Transverse colon (tissue), 3 donors: ENCODE data around the gene ZNF862.

ENCODE experiments used
- CTCF ChIP-seq, 5 experiments: fragments of 200-600 bp in 3 of 5; fragments of 450-650 bp in 2 of 5; sonication (generic) in 3 of 5; IDR thresholded peaks; 1 replicate in 2 of 5; 2 replicates in 3 of 5; pipeline ENCODE4 v1.5.1; 2016 to 2017; ENCODE audit warnings: antibody characterized with exemption in 5 of 5, inconsistent platforms in 3 of 5, mild to moderate bottlenecking in 2 of 5, moderate library complexity in 1 of 5
- EP300 ChIP-seq: sonication (generic); formaldehyde crosslinking; IDR thresholded peaks from one replicate; pipeline ENCODE4 v1.6.1; 2017; ENCODE audit warnings: antibody characterized with exemption, low read depth
- POLR2A ChIP-seq: fragments of 450-650 bp; IDR thresholded peaks from one replicate; pipeline ENCODE4 v1.6.1; 2016; ENCODE audit warnings: antibody characterized with exemption, mild to moderate bottlenecking, moderate library complexity

- TF ChIP-seq CTCF (IDR thresholded peaks at IDR 0.05) (no peak), POLR2A (no peak), EP300 (no peak)
Measured at GRCh38 chr7:149801002-149801566, 37.1 kb upstream of the ZNF862 start.
